Activated CD8-positive, alpha-beta memory T cell treated with anti-CD3 and anti-CD28 coated beads, Interleukin-2, amount 50 U/mL, for 1 hour (primary cell): Measurements from ENCODE around the gene RIPOR1.
A peak's percentile ranks its signal among the peaks of the same experiment; 100 is the strongest.

ENCODE experiments used
- DNase-seq: peaks from one replicate; pipeline ENCODE4 v3.0.0-alpha.2; 2020; ENCODE audit errors: extremely low read depth

Gene RIPOR1

GRCh38 chr16:67558859-67559258 lies 30.2 kb downstream of the RIPOR1 start:
- no peak for DNase-seq

GRCh38 chr16:67560827-67561342 lies 32.3 kb downstream of the RIPOR1 start:
- DNase-seq, result no peak

GRCh38 chr16:67561501-67561823 lies 32.8 kb downstream of the RIPOR1 start:
- DNase-seq, result no peak

- DNase-seq, result peak; percentile 91
Observed at GRCh38 chr16:67561824-67562525, 33.3 kb downstream of the RIPOR1 start.

- peak; percentile 48 for DNase-seq
Observed at GRCh38 chr16:67562526-67562917, 33.9 kb downstream of the RIPOR1 start, which contains the start of gene CTCF. TSS of gene CTCF (plus strand) at chr16:67562526. CDS start at chr16:67610833, 48,307 bp downstream.

GRCh38 chr16:67562918-67563707 lies 34.5 kb downstream of the RIPOR1 start:
- no peak for DNase-seq

- no peak for DNase-seq
Observed at GRCh38 chr16:67563708-67564468, 35.3 kb downstream of the RIPOR1 start.

- DNase-seq, result no peak
Observed at GRCh38 chr16:67565470-67566100, 37.0 kb downstream of the RIPOR1 start.

- DNase-seq, result no peak
Observed at GRCh38 chr16:67571464-67571863, 42.8 kb downstream of the RIPOR1 start.

- DNase-seq, result no peak
Observed at GRCh38 chr16:67571981-67572431, 43.4 kb downstream of the RIPOR1 start.

GRCh38 chr16:67579686-67580085 lies 51.1 kb downstream of the RIPOR1 start:
- no peak for DNase-seq

- no peak for DNase-seq
Observed at GRCh38 chr16:67580202-67580601, 51.6 kb downstream of the RIPOR1 start.

- no peak for DNase-seq
Observed at GRCh38 chr16:67593288-67593687, 64.7 kb downstream of the RIPOR1 start.

- no peak for DNase-seq
Observed at GRCh38 chr16:67593701-67594100, 65.1 kb downstream of the RIPOR1 start.

- DNase-seq, result no peak
Observed at GRCh38 chr16:67594256-67594915, 65.8 kb downstream of the RIPOR1 start.

- no peak for DNase-seq
Observed at GRCh38 chr16:67594956-67595355, 66.3 kb downstream of the RIPOR1 start.
